HUES48 (cell line): ENCODE results near the gene MUC16.
"Not testable (repeated sequence)": the region's sequence is repeated elsewhere in the genome, so short reads cannot be mapped to it uniquely, and the experiment has no call there.

Experiments used
- H3K27ac ChIP-seq: one replicate; pipeline ENCODE4 v1.7.0; 2013; ENCODE audit warnings: low read depth, low read length, inconsistent platforms
- H3K27me3 ChIP-seq: 2 replicates; pipeline ENCODE4 v1.6.1; 2013; ENCODE audit warnings: mild to moderate bottlenecking, low read length; ENCODE audit not compliant: control insufficient read depth, insufficient read depth
- H3K36me3 ChIP-seq: 2 replicates; pipeline ENCODE4 v1.6.1; 2013; ENCODE audit warnings: low read length; ENCODE audit not compliant: control insufficient read depth, insufficient read depth
- H3K4me1 ChIP-seq: 2 replicates; pipeline ENCODE4 v1.6.1; 2013; ENCODE audit warnings: mild to moderate bottlenecking, low read length; ENCODE audit not compliant: control insufficient read depth, insufficient read depth
- H3K4me3 ChIP-seq: 2 replicates; pipeline ENCODE4 v1.5.1; 2013; ENCODE audit warnings: mild to moderate bottlenecking, low read depth, low read length
- H3K9ac ChIP-seq: 2 replicates; pipeline ENCODE4 v1.6.1; 2013; ENCODE audit warnings: mild to moderate bottlenecking, low read depth, low read length, moderate library complexity
- H3K9me3 ChIP-seq: 2 replicates; pipeline ENCODE4 v1.6.1; 2013; ENCODE audit warnings: low read length; ENCODE audit not compliant: control insufficient read depth, insufficient read depth

The MUC16 gene

DNA sequence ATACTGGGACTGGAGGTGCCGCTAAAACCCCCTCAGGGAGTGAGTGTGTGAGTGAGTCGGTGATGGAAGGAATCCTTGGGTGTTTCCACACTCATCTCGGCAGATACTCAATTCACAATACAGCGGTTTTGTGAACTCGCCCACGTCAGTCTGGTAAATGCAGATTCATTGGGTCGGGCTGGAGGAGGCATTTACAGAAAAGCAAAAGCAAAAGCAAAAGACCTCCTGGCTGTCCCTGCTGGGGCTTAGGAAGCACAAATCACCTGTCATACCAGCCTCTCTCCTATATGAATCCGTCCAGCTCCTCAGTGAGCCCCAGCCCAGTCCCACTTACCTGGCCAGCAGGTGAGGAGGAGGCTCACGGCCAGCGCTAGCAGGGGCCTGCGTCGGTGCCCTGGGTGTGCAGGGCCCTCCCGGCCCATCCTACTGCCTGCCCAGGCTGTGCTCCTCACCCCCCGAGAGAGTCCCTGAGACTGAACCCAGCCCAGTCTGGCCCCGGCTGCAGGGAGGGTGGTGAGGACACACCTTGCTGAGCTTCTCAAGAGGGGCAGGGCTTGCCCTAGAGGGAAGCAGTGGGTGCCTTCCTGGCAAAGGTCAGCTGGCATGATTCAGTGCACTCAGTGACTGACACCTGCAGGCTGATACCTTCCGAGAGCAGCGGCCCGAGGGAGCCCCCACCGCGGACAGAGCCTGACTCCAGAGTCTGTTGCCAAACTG, at the start of gene MUC16:
TSS of gene MUC16 (minus strand) at position 475 of the 717 bp plus-strand sequence.
- no peak within 1 kb of the TSS for H3K27ac ChIP-seq
- no peak within 1 kb of the TSS for H3K9ac ChIP-seq
- no peaks in the 10 kb centered on the region for H3K27me3 ChIP-seq
- no peaks in the 10 kb centered on the region for H3K4me1 ChIP-seq
- no peaks in the 10 kb centered on the region for H3K36me3 ChIP-seq
- peaks cover 26% of the 10 kb centered on the region for H3K9me3 ChIP-seq
- no peak within 1 kb of the TSS for H3K4me3 ChIP-seq

- Histone ChIP-seq H3K27ac (no peak overlapping the region), H3K4me1 (no peaks in the 10 kb centered on the region), H3K4me3 (no peak overlapping the region), H3K36me3 (no peaks in the 10 kb centered on the region), H3K27me3 (no peaks in the 10 kb centered on the region), H3K9me3 (0 out of 2 replicates have a peak, but pooled peaks cover 3% of the 10 kb centered on the region), H3K9ac (no peak overlapping the region)
Observed at GRCh38 chr19:9058905-9059667, 48.9 kb upstream of the MUC16 start.

DNA sequence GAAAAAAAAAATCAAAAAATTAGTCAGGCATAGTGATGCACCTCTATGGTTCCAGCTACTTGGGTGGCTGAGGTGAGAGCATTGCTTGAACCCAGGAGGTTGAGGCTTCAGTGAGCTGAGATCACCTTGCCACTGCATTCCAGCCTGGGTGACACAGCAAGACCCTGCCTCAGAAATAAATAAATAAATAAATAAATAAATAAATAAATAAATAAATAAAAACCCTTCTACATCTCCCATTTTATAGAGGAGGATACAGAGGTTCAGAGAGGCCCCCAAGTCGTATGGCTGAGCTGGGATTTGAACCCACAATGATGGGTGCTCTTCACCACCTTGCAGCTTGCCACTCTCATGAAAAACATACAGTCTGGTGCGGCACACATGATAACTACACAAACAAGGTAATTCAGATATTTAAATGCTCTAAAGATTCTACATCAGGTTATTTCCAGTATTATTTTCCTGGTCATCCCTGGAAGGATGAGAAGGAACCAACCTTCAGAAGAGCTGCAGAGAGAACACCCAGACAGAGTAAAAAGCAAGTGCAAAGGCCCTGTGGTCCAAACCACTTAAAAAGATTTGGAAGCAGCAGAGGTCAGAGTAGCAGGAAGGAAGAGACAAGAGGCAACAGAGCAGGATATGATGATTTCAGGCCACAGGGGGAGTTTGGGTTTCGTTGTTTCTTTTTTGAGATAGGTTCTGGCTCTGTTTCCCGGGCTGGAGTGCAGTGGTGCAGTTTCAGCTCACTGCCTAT, 47.5 kb upstream of the MUC16 start:
- no peak overlapping the region for H3K9ac ChIP-seq
- no peak overlapping the region for H3K27ac ChIP-seq
- H3K4me1 ChIP-seq, result no peaks in the 10 kb centered on the region
- no peaks in the 10 kb centered on the region for H3K27me3 ChIP-seq
- no peaks in the 10 kb centered on the region for H3K36me3 ChIP-seq
- H3K4me3 ChIP-seq, result no peak overlapping the region
- 0 out of 2 replicates have a peak, but pooled peaks cover 6% of the 10 kb centered on the region for H3K9me3 ChIP-seq

GRCh38 chr19:9056131-9056530, 45.9 kb upstream of the MUC16 start:
- H3K27ac ChIP-seq, result peak overlapping the region; percentile 74

GRCh38 chr19:9054765-9055164, 44.6 kb upstream of the MUC16 start:
- Histone ChIP-seq H3K4me1 (no peaks in the 10 kb centered on the region), H3K27ac (peak overlapping the region; percentile 74), H3K27me3 (no peaks in the 10 kb centered on the region), H3K9ac (no peak overlapping the region), H3K36me3 (no peaks in the 10 kb centered on the region), H3K9me3 (0 out of 2 replicates have a peak, but pooled peaks cover 6% of the 10 kb centered on the region), H3K4me3 (no peak overlapping the region)

More at GRCh38 chr19:9056131-9056530, 45.9 kb upstream of the MUC16 start:
- not testable (repeated sequence) for H3K27me3 ChIP-seq, H3K4me1 ChIP-seq, H3K9ac ChIP-seq, H3K36me3 ChIP-seq, H3K4me3 ChIP-seq, H3K9me3 ChIP-seq

DNA sequence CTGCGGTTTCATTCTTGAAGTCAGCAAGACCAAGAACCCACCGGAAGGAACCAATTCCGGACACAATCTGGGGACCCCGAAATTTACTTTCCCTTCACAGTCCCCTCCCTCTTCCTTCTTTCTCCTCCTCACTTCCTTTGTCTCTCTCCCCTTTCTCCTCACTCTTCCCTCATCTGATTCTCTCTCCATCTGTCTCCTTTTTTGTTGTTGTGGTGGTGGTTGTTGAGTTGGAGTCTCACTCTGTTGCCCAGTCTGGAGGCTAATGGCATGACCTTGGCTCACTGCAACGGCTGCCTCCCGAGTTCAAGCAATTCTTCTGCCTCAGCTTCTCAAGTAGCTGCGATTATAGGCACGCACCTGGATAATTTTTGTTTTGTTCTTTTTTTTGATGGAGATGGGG, 44.0 kb upstream of the MUC16 start:
- Histone ChIP-seq H3K9ac (no peak overlapping the region), H3K4me1 (no peaks in the 10 kb centered on the region), H3K9me3 (0 out of 2 replicates have a peak, but pooled peaks cover 6% of the 10 kb centered on the region), H3K27me3 (no peaks in the 10 kb centered on the region), H3K36me3 (no peaks in the 10 kb centered on the region), H3K27ac (no peak overlapping the region), H3K4me3 (no peak overlapping the region)

DNA sequence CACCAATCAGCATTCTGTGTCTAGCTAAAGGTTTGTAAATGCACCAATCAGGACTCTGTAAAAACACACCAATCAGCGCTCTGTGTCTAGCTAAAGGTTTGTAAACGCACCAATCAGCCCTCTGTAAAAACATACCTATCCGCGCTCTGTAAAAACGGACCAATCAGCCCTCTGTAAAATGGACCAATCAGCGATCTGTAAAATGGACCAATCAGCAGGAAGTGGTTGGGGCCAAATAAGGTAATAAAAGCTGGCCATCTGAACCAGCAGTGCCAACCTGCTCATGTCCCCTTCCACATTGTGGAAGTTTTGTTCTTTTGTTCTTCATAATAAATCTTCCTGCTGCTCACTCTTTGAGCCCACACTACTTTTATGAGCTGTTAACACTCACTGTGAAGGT, 43.5 kb upstream of the MUC16 start:
- H3K9ac ChIP-seq, H3K27me3 ChIP-seq, H3K27ac ChIP-seq, H3K4me3 ChIP-seq, H3K4me1 ChIP-seq, H3K36me3 ChIP-seq, H3K9me3 ChIP-seq: not testable (repeated sequence)

- Histone ChIP-seq H3K9me3 (0 out of 2 replicates have a peak, but pooled peaks cover 6% of the 10 kb centered on the region), H3K27me3 (no peaks in the 10 kb centered on the region), H3K9ac (no peak overlapping the region), H3K4me3 (no peak overlapping the region), H3K4me1 (no peaks in the 10 kb centered on the region), H3K27ac (no peak overlapping the region), H3K36me3 (no peaks in the 10 kb centered on the region)
Observed at GRCh38 chr19:9052894-9053293, 42.7 kb upstream of the MUC16 start.

DNA sequence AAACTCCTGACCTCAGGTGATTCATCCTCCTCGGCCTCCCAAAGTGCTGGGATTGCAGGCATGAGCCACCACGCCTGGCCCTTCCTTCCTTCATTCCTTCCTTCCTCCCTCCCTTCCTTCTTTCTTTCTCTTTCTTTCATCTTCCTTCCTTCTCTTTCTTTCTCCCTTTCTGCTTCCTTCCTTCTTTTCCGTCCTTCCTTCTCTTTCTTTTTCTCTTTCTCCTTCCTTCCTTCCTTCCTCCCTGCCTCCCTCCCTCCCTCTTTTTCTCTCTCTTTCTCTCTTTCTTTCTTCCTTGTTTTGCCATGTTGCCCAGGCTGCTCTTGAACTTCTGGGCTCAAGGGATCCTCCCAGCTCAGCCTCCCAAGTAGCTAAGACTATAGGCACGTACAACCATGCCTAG, 36.5 kb upstream of the MUC16 start:
- no peak overlapping the region for H3K9ac ChIP-seq

GRCh38 chr19:9044449-9044848, 34.2 kb upstream of the MUC16 start:
- Histone ChIP-seq H3K9ac (no peak overlapping the region), H3K27ac (no peak overlapping the region), H3K9me3 (no peaks in the 10 kb centered on the region; the same call in 1 of the 2 replicates), H3K36me3 (no peaks in the 10 kb centered on the region), H3K27me3 (no peaks in the 10 kb centered on the region), H3K4me1 (no peaks in the 10 kb centered on the region), H3K4me3 (no peak overlapping the region)

More for the DNA sequence above, 36.5 kb upstream of the MUC16 start:
- H3K4me3 ChIP-seq, result no peak overlapping the region
- no peaks in the 10 kb centered on the region; the same call in 1 of the 2 replicates for H3K9me3 ChIP-seq
- H3K27me3 ChIP-seq, result no peaks in the 10 kb centered on the region
- H3K27ac ChIP-seq, result no peak overlapping the region
- H3K36me3 ChIP-seq, result no peaks in the 10 kb centered on the region
- H3K4me1 ChIP-seq, result no peaks in the 10 kb centered on the region
